ENCODE data around the gene HS6ST3.

Gene HS6ST3

DNA sequence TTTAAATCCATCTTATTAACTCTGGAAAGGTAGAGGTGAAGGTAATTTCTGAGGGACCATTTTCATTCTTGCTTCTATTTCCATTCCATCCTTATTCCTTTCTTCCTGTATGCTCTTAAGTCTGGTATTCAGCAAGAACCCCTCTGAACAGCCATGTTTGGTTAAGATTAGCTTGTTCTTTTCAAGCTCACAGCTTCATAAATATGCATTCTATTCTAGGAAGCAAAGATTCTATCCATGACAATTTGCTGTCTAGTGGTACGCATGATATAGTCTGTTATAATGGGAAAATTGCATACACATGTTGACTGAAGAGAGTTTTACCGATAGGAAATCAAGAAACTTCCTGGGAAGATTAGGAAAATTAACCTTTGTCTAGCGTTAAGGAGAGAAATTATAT, 218.7 kb downstream of the HS6ST3 start:
- no peak for DNase-seq (ENCODE audit: low spot score)

- DNase-seq (ENCODE audit: low spot score): no peak
Observed at GRCh38 chr13:96314974-96315373, 225.1 kb downstream of the HS6ST3 start.

DNA sequence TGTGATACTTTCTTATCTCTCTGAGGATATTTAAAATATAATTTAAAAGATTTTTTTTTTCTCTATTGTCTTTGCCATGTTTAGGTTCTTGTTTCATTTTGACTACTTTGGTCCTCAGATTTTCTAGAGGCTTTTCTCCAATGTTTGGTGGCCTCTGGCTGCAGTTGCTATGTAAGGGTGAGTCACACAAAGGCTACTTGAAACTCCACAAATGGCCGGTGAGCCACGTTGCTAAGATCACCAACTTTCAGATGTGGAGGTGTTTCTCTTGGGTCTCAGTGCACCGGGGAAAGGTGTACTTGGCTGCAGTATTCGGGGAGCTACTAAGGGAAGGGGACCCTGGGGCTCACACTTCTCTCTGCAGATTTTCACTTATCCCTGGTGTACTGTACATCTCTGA, 248.1 kb downstream of the HS6ST3 start:
- no peak for DNase-seq (ENCODE audit: low spot score)

- DNase-seq (ENCODE audit: low spot score): no peak
Observed at GRCh38 chr13:96342286-96342685, 252.4 kb downstream of the HS6ST3 start.

GRCh38 chr13:96342852-96343465, 253.1 kb downstream of the HS6ST3 start:
- DNase-seq (ENCODE audit: low spot score): no peak

DNA sequence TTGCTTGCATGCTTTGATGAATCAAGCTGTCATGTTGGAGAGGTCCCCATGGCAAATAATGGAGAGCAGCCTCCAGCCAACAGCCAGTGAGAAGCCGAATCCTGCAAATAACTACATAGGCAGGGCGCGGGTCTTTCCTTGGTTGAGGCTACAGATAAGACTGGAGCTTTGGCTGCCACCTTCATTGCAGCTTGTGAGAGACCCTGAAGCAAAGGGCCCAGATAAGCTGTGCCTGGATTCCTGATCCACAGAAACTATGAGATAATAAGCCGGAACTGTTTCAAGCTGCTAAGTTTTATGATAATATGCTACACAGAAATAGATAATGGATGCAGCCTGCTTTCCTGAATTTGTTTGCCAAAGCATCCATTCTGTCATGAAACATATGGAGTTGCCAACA, 257.0 kb downstream of the HS6ST3 start:
- no peak for DNase-seq (ENCODE audit: low spot score)

DNA sequence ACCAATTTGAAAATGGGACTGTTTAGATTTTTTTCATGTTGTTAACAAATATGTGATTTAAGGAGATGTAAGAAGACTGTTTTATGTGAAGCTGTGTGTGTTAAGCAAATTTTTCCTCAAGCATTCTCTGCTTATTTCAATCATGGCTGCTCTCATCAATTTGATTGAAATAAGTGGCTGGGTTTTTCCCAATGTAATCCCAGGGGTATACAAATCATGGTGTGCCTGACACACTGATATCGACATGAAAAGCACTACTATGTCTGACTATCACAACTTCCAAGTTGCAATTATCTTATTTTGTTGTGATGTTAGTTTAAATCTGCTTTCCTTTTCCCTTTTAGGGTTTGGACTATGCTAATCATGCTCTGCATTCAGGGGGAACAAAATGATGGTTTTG, 283.7 kb downstream of the HS6ST3 start:
- DNase-seq (ENCODE audit: low spot score): no peak

- DNase-seq (ENCODE audit: low spot score): no peak
Observed at GRCh38 chr13:96377835-96378234, 287.9 kb downstream of the HS6ST3 start.

- no peak for DNase-seq (ENCODE audit: low spot score)
Observed at GRCh38 chr13:96379967-96380366, 290.1 kb downstream of the HS6ST3 start.

GRCh38 chr13:96381681-96382080, 291.8 kb downstream of the HS6ST3 start:
- no peak for DNase-seq (ENCODE audit: low spot score)

GRCh38 chr13:96388598-96388997, 298.7 kb downstream of the HS6ST3 start:
- no peak for DNase-seq (ENCODE audit: low spot score)

DNA sequence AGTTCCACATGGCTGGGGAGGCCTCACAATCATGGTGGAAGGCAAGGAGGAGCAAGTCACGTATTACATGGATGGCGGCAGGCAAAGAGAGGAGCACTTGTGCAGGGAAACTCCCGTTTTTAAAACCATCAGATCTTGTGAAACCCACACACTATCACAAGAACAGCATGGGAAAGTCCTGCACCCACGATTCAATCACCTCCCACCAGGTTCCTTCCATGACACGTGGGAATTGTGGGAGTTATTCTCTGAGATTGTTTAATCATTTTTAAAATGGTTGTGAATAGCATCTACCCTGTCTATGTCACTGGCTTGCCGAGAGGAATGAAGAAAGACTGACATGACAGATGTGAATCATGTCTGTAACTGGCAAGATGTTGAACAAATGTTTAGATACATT, 301.7 kb downstream of the HS6ST3 start:
- no peak for DNase-seq (ENCODE audit: low spot score)

DNA sequence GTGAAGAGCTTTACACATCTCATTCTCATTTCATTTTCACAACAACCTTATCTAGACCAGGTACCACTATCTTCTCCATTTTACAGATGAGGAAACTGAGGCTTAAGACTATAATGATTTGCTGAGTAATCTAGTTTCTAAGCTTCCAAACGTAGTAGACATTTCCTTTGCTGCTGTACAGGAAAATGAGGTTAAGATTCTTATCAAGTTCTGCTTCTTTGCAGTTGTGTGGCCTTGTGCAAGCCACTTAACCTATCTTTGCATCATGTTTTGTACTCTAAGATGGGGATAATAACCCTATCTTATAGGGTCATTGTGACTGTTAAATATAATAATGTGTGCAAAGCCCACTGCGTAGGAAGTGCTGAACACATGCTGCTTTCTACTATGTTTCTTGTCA, 307.9 kb downstream of the HS6ST3 start:
- DNase-seq (ENCODE audit: low spot score): no peak

DNA sequence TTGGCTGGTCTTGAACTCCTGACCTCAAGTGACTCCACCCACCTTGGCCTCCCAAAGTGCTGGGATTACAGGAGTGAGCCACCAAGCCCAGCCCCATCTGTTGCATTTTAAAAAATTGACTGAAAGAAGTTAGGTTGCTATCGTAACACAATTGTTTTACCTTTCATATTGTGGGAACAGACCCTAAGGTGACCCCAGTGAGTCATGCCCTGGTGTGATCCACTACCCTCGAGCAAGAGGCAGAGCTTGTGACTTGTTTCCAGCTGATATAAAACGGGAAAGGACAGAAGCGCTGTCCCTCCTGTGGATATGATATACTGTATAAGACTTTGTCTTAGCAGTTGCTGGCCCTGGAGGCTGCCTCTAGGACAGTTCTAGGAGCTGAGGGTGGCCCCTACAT, 308.6 kb downstream of the HS6ST3 start:
- no peak for DNase-seq (ENCODE audit: low spot score)

- no peak for DNase-seq (ENCODE audit: low spot score)
Observed at GRCh38 chr13:96403241-96403640, 313.3 kb downstream of the HS6ST3 start.

- DNase-seq (ENCODE audit: low spot score): no peak
Observed at GRCh38 chr13:96403651-96404050, 313.7 kb downstream of the HS6ST3 start.

DNA sequence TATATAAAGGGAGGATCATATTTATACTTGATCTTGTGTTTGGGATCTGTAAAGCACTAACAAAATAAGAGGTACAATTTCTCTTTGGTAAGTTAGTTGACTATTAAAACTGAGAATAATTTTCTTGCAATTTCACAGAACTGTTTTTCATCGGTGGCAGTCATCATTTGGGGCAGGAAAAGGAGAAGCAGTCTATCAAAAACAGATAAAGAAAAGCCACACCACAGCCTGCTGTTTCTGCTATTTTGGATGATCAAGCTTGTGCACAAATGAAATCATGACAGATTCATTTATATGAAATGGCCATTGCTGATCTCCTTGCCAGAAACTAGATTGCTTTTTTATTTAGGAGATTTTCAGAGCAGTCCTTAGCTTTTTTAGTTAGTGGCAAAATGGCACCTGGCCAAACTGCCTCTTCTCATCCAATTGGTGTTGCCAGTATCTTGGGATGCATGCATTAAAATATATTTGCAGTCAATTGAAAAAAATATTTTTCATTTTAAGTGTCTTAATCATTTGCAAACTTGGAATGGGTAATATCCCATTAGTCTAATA, 326.0 kb downstream of the HS6ST3 start:
- no peak for DNase-seq (ENCODE audit: low spot score)

GRCh38 chr13:96417939-96418685, 328.2 kb downstream of the HS6ST3 start:
- no peak for DNase-seq (ENCODE audit: low spot score)

DNA sequence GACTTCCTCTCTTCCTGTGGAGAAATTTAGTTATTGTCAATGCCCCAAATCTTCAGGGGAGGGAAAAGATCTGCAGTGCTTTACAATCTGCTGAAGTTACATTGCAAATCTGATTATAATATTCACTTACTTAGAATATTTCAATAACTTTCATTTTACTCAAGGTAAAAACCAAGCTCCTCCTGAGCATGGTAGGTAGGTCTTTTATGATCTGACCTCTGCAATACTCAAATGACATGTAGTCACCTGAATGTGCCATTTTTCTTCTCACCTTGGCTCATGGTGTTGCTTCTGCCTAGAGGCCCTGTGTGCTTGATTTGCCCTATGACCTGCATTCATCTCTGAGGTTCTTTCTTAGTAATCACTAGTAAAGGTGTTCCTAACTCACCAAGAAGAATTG, 331.4 kb downstream of the HS6ST3 start:
- DNase-seq (ENCODE audit: low spot score): no peak

DNA sequence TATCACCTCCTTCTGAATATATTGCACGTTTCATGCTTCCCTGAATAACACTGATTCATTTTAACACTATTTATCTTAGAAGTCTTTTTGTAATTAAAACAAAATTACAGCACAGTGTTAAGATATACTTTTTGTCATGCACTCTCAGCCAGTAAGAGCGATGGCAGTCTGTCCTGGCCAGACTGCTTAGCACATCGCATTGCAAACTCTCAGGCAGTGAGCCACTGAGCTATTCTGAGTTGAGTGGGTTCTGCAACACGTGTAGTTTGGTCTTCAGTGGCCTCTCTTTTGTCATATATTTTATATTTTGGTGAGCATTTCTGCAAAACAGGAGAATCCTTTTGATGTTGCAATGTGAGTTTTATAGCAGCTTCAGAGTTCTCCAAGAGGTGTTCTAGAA, 332.1 kb downstream of the HS6ST3 start:
- no peak for DNase-seq (ENCODE audit: low spot score)

GRCh38 chr13:96426167-96426566, 336.3 kb downstream of the HS6ST3 start:
- no peak for DNase-seq (ENCODE audit: low spot score)

DNA sequence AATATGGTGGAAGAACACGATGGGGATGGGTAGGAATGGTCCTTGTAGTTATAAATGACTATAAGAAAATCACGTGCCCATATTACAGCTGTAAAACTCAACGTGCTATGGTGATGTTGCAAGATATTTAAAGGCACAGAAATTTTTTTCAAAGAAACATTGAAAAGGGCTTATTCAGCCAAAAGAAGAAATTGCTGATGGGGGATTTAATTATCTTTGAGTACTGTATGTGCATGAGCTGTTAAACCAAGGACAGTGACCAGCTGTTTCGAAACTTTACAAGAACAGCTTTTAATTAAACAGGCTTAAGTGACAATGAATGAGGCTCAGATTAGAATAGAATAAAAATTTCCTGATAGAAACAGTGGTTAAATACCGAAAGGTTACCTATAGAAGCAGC, 339.0 kb downstream of the HS6ST3 start:
- DNase-seq (ENCODE audit: low spot score): no peak

DNA sequence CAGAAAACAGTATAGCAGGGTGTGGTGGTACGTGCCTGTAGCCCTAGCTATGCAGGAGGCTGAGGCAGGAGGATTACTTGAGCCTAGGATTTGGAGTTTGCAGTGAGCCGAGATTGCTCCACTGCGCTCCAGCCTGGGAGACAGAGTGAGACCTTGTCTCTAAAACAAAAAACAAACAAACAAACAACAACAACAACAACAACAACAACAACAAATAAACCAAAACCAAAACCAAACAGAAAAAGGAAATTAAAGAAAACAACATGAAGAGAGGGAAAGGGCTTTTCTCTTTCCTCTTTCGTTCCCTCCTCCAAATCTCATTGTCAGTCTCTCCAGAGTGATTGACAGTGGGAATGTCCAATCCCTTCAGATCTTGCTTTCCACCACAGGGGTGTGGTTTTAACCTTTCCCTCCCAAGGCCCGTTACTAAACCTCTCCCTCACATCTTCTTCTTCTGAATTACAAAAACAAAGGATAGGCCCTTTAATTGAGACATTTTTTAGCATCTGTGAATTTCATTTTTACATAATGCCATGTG, 341.2 kb downstream of the HS6ST3 start:
- DNase-seq (ENCODE audit: low spot score): no peak
